PFSK-1 (cell line): ENCODE results near the gene SLC12A8.

ENCODE experiments used
- FOXP2 ChIP-seq: optimal IDR thresholded peaks from 2 replicates; pipeline ENCODE3; 2011; ENCODE audit warnings: borderline replicate concordance, control low read depth, inconsistent platforms; ENCODE audit not compliant: insufficient read depth; ENCODE audit errors: extremely low read length, extremely low read depth
- POLR2AphosphoS5 ChIP-seq: IDR thresholded peaks from 2 replicates; pipeline ENCODE4 v1.6.1; 2012; ENCODE audit warnings: low read depth, mild to moderate bottlenecking, control low read depth, low read length, moderate library complexity
- SIN3A ChIP-seq: IDR thresholded peaks from 2 replicates; pipeline ENCODE4 v1.6.1; 2012; ENCODE audit warnings: mild to moderate bottlenecking, low read length, moderate library complexity, borderline replicate concordance; ENCODE audit not compliant: insufficient read depth
- TAF1 ChIP-seq: IDR thresholded peaks from 2 replicates; pipeline ENCODE4 v1.6.1; 2012; ENCODE audit warnings: low read length, control low read depth, borderline replicate concordance; ENCODE audit not compliant: insufficient read depth
- TF ChIP-seq, protein P1 (sequence below), 2 experiments: IDR thresholded peaks; 2 replicates each; pipeline versions ENCODE4 v1.6.1 to v1.8.0; 2011 to 2012; ENCODE audit warnings: low read depth in 2 of 2, low read length in 2 of 2, control low read depth in 1 of 2, inconsistent platforms in 1 of 2, mild to moderate bottlenecking in 1 of 2, moderate library complexity in 1 of 2; ENCODE audit not compliant: insufficient read depth in 1 of 2

Gene SLC12A8

DNA sequence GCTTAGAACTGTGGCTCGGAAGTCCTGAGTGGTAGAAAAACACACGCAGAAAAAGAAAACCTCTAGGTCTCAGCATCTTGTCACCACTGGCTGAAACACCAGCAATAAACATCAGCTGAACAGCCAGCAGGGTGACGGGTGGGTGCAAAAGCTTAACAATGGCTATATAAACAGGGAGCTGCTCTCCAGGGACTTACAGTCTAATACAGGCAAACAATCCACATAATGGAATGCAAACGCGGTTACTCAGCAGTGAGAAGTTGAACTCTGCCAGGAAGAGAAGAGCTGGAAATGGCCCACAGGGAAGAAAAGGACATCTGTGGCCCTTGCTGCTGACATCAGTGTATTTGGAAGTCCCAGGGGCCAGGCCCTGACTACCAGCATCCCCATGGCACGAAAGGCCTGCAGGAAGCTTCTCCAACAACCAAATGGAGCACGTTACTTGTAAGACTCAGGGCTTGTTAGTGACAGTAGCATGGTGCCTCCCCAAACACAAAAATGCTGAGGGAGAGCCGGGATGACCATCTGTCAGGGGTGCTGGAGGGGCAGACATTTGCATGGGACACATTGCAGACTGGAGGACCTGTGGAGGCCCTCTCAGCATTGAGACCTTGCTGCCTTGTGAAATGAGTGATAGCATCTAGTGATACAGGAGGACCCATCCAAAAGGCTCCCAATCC is 159.8 kb downstream of the SLC12A8 start:
- TF ChIP-seq POLR2AphosphoS5 (no peak), TAF1 (no peak), FOXP2 (no peak), SIN3A (no peak)
- TF ChIP-seq, protein P1, sequence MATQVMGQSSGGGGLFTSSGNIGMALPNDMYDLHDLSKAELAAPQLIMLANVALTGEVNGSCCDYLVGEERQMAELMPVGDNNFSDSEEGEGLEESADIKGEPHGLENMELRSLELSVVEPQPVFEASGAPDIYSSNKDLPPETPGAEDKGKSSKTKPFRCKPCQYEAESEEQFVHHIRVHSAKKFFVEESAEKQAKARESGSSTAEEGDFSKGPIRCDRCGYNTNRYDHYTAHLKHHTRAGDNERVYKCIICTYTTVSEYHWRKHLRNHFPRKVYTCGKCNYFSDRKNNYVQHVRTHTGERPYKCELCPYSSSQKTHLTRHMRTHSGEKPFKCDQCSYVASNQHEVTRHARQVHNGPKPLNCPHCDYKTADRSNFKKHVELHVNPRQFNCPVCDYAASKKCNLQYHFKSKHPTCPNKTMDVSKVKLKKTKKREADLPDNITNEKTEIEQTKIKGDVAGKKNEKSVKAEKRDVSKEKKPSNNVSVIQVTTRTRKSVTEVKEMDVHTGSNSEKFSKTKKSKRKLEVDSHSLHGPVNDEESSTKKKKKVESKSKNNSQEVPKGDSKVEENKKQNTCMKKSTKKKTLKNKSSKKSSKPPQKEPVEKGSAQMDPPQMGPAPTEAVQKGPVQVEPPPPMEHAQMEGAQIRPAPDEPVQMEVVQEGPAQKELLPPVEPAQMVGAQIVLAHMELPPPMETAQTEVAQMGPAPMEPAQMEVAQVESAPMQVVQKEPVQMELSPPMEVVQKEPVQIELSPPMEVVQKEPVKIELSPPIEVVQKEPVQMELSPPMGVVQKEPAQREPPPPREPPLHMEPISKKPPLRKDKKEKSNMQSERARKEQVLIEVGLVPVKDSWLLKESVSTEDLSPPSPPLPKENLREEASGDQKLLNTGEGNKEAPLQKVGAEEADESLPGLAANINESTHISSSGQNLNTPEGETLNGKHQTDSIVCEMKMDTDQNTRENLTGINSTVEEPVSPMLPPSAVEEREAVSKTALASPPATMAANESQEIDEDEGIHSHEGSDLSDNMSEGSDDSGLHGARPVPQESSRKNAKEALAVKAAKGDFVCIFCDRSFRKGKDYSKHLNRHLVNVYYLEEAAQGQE (IDR thresholded peaks at IDR 0.05; ENCODE audit: insufficient read depth in 1 of 2, low read depth in 2 of 2, low read length in 2 of 2) = no peak

- TF ChIP-seq, protein P1 (IDR thresholded peaks at IDR 0.05; ENCODE audit: insufficient read depth in 1 of 2, low read depth in 2 of 2, low read length in 2 of 2) = no peak
- no peak for TF ChIP-seq SIN3A
- no peak for TF ChIP-seq TAF1
- no peak for TF ChIP-seq FOXP2
- no peak for TF ChIP-seq POLR2AphosphoS5
Observed at GRCh38 chr3:125051715-125052581, 160.6 kb downstream of the SLC12A8 start.

DNA sequence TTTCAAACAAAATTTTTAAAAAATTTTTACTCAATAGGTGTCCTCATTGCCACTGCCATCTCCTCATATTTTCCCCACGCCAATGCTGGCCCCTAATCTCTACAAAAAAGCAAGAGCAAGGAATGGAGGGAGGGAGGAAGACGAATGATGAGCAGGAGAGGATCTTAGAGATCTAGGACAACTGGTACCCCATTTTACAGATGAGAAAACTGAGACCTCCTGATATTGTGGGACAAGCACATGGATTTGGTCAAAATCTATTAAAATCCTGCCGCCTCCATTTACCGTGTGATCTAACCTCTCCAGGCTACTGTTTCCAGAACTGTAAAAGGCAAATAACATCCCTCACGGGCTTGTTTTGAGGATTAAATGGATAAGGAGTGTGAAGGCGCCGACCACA is 161.3 kb downstream of the SLC12A8 start:
- TF ChIP-seq, protein P1 (IDR thresholded peaks at IDR 0.05; ENCODE audit: insufficient read depth in 1 of 2, low read depth in 2 of 2, low read length in 2 of 2) = no peak
- TF ChIP-seq SIN3A (no peak), FOXP2 (no peak), POLR2AphosphoS5 (no peak), TAF1 (no peak)

DNA sequence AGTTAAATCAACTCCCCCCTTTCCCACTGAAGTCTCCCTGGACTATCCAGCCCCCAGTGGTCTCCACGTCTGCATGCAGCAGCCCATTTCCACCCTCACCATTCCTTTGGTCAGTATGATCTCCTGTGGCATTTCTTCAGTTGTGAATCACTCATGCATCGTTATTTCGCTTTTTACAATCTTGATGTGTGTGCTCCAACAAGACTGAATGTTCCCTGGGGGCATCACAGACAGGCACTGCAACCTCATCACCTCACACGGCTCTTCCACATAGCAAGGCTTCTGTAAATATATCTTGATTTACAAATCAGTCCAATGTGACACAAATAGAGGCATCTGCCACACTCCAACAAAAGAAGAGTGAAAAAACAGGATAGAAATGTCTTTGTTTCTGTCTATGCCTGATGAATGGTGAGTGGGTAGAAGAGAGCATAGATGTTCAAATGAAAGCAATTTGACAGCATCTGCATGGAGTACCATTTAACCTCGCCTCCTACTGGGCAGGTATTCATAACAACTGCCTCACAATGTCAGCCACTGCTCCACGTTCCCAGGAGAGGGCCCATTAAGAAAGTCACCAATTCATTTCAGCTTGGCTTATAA is 162.0 kb downstream of the SLC12A8 start:
- TF ChIP-seq, protein P1 (IDR thresholded peaks at IDR 0.05; ENCODE audit: insufficient read depth in 1 of 2, low read depth in 2 of 2, low read length in 2 of 2) = no peak
- TF ChIP-seq SIN3A (no peak), FOXP2 (no peak)
